DOHH2 (cell line): ENCODE measurements around the gene NPY4R.
"Not testable (repeated sequence)": the region's sequence is repeated elsewhere in the genome, so short reads cannot be mapped to it uniquely, and the experiment has no call there.

Source experiments
- CTCF ChIP-seq: fragments of 200-600 bp; sonication (generic); IDR thresholded peaks from one replicate; pipeline ENCODE4 v1.5.1; 2014; ENCODE audit warnings: antibody characterized with exemption, mild to moderate bottlenecking, low read depth, low read length; ENCODE audit not compliant: poor library complexity, severe bottlenecking
- EZH2phosphoT487 ChIP-seq: fragments of 200-600 bp; sonication (generic); IDR thresholded peaks from 2 replicates; pipeline ENCODE4 v1.6.1; 2017; ENCODE audit warnings: borderline replicate concordance, mild to moderate bottlenecking, antibody characterized with exemption, low read length, moderate library complexity, mixed read lengths

GRCh38 chr10:46468119-46468809 lies 2.5 kb upstream of the NPY4R start:
- TF ChIP-seq CTCF, EZH2phosphoT487: not testable (repeated sequence)
